Ureter (tissue), 1 donor: ENCODE results near the gene PCBP2. TPM values are rescaled to one million over a fixed set of nuclear protein-coding genes. Genes with fewer than 3 reads are reported as not detected.
"Not testable (repeated sequence)": the region's sequence is repeated elsewhere in the genome, so short reads cannot be mapped to it uniquely, and the experiment has no call there.

Experiments
- DNase-seq: peaks from one replicate; pipeline ENCODE4 v3.0.0-alpha.2; 2020; ENCODE audit warnings: low spot score
- total RNA-seq: library from RNA; stranded (reverse); gene quantifications from one replicate; pipeline ENCODE4 v1.2.4, GENCODE V29; 2023
- donor health status: DM: yes; HTN: yes; CAD: no.

The PCBP2 gene
- total RNA-seq, 1 donor from 2014 or later, result 675 TPM

DNA sequence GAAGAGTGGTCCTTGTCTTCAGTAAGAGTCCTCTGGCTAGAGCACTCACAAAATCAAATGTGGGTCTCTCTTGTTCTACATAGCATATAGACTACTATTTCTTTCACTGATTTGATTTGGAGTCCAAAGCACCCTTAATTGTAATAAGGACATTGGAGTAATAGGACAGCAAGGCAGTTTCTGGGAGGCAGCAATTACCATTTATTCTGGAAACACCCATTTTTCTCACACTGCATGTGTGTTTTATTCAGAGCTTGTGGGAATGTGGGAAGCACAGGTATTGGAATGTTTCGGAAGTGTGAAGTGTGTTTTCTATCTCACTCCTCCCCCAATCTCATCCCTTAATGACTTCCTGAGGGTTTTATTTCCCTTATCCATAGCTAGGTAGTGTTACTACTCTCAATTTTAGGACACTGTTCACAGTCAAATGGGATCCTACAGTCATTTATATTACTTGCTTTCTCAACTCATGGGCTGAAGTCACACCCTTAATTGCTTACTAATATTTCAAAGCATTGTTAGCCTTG is 20.2 kb downstream of the PCBP2 start:
- DNase-seq, result no peak

DNA sequence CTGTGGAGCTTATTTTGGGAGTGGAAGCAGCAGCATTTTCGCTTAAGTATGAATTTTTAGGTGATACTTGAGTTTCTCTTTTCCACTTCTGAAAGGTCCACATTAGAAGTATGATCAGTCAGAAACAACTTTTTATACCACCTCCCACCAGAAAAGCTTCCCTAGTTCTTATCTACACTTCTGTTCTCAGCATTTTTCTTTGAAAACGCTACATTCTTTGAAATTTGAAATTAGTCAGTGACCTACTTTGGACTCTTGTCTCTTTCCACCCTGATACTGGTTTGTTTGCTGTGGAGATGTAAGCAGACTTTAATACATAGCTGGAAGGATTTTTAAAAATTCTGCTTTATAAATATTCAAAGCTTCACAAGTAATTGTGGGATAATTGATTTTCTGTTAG is 22.2 kb downstream of the PCBP2 start:
- DNase-seq, result no peak

DNA sequence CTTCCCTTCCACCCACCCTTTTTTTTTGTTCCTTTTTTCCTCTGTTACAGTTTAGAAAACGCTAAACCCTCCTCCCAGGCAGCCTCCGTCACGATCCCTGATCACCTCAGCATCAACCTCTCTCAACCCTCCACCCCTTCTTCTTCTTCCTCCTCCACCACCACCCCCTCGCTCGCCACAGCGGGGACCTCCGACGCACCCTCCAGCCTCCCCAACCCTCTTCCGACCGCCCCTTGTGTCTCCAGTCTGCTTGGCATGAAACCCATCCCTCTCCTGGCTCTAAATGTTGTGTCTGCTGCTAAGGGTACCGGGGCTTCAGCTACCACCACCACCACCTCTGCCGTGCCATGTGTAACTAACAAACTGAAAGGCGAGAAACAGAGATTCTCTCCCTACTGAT is 22.9 kb downstream of the PCBP2 start:
- no peak for DNase-seq

DNA sequence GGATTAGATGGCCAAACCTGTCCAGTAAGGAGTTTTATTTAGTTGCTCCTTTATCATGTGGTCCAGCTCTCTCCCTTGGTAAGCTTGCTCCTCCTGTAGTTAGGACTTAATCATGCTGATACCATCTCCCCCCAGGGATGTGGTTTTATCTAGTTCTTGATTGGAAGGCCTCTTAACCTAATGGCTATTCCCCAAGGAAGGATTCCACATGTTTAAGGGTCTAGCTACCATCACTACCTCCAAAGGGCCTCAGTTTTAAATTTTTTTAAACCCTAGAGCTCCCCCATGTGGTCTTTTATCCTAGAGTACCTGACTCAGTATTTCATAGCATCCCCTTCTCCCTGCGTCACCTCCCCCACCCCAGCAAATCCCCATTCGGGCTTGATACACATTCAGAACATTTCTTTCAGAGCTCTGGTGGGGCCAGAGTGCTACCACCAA is 24.9 kb downstream of the PCBP2 start:
- DNase-seq, result no peak

DNA sequence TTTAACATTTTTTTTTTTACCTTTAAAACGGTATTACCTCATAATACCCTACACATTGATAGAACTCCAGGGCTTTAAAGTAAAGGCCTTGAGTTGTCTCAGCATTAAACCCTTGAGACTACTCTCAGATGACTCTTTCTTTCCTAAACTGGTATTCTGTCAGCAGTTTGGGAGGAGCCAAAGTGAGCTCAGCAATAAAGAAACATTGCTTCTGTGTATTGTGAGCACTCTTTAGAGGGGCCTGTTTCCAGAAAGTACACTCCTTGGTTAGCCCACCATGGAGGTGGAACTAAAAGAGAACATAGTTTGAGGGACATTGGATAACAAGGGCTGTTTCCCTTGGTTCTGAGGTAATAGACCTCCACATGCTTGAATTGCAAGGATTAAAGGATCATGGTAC is 27.0 kb downstream of the PCBP2 start:
- no peak for DNase-seq

DNA sequence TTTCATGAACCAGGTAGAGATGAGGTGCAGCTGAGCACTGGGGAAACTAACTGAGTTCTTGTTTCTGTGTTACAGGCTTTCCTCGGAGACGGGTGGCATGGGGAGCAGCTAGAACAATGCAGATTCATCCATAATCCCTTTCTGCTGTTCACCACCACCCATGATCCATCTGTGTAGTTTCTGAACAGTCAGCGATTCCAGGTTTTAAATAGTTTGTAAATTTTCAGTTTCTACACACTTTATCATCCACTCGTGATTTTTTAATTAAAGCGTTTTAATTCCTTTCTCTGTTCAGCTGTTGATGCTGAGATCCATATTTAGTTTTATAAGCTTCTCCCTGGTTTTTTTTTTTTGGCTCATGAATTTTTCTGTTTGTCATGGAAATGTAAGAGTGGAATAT is 27.4 kb downstream of the PCBP2 start:
- no peak for DNase-seq

DNA sequence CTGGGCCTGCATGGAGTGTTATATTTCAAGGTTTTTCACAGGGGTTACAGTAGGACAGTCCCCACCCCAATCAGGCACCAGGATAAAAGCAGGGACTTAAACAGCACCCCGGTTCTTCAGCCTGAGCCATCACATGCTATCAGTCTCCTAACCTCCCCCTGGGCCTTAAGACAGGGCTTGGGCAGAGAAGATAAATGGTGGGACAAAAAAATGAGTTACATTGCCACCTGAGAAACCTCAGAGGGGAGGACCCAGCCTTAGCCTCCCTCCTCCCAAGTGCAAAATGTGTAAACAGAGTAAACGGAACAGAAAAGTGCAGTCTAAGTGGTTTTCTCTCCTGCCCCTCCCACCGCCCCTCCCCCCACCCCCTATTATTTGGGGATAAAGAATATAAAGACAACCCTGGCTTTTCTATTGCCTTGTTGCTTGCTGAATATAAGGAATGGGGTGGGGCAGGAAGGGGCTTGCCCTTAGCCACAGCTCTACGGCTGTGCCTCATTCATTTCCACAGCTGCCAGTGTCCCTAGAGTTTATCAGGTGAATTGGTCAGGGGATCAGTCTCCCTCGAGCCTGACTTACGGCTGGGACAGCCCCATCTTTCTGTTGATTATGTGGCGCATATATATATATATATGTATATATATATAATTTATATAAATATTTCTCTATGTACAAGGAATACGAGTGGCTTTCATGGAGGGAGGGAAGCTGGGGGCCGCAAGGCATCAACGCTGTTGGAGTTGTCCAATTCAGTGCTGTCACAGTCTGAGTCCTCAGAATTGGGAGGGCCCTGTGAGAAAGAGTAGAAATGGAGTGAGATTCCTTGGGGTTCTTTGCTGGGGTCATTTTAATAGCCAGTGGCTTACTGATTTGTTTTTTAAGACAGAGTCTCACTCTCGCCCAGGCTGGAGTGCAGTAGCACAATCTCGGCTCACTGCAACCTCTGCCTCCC is 28.9 kb downstream of the PCBP2 start:
- DNase-seq, result no peak

DNA sequence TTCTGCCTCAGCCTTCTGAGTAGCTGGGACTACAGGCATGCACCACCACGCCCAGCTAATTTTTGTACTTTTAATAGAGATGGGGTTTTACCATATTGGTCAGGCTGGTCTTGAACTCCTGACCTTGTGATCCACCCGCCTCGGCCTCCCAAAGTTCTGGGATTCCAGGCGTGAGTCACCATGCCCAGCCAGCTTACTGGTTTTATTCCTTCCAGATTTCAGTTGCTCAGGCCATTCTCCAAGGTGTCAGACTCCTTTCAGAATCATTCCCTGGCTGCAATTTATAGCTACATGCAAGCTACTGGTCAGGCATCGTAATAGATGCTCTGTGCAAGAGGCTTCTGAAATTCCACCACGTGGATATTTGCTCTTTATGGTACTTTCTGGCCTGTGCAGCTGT is 29.6 kb downstream of the PCBP2 start:
- not testable (repeated sequence) for DNase-seq

DNA sequence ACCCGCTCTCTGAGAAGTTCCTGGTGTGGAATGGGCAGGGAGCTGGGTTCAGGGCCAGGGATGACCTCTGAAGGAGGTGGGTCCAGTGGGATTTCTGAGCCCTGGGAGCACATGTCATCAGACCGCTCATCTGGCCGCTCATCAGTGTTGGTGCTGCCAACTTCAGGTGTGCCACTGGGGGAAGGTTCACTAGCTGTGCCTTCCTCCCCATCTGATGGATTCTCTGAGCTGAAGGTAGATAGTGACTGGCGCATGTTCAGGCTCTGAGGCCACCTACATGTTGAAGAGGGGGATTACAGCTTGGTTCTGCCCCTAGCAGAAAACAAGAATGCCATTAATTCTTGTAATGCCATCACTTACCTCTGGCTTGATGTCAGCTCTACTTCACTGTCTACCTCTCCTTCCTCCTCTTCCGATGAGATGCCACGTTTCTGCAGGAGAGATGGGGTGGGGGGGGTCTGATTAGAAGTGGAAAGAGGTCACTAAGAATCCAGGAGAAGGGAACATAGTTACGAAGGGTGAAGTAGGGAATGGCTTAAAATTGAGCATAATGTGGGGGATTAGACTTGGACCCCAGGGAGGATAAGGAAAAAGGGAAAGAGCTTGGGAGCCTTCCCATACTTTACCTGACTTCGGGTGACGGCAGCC is 30.2 kb downstream of the PCBP2 start:
- DNase-seq, result no peak

DNA sequence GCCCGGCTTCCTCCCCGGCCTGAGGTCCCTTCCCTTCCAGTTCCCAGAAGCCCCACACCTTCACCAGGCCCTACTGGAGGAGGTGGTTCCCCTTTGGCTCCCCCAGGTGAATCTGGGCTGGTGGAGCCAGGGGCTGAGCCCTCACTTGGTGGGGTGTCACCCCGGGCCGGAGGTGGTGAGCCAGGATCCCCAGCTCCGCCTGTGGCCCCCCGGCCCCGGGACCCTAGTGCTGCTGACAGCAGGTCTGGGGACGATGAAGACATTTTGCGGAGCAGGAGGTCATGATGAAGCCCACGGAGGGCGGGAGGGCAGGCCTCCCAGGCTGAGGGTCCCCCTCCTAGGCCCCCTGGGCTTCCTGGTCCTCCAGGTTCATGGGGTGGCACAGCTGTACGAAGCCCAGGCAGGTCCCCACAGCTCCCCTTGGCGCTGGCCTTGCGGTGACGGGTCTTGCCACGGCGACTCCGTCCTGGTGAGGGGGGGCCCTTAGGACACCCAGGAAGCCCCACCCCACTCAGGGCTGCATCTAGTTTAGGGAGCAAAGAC is 30.8 kb downstream of the PCBP2 start:
- no peak for DNase-seq

DNA sequence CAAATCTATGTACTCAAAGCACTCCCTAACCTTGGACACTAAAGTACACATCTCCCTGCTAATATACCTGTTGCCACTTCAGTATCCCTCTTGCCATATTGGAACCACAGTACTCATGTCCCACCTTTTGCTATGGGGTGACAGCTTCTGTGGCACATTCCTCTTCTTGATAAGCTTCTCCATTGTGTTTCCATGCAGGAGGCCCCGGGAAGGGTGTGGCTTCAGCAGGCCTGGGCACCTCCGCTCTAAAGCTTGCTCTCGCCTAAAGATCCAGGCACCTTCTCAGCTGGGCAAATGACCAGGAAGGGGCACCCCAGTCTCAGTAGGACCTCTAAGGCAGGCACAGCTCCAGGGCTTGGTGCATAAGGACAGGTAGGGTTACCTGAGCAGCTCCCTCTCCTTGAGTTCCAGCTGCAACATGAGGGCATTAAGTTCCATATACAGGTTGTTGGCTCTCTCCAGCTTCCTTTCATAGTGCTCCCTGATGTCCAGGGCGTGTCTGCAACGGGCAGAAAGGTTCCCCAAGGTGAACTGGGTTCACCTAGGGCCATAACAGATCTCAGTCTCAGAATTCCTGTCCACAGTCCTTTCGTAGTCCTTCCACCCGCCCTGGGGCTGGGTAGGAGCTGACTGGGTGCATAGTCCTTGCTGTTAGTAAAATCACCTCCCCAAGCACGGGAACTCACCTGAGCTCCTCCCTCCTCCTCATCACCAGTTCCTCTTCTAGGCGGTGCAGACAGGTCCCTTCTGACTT is 31.5 kb downstream of the PCBP2 start:
- DNase-seq, result no peak

DNA sequence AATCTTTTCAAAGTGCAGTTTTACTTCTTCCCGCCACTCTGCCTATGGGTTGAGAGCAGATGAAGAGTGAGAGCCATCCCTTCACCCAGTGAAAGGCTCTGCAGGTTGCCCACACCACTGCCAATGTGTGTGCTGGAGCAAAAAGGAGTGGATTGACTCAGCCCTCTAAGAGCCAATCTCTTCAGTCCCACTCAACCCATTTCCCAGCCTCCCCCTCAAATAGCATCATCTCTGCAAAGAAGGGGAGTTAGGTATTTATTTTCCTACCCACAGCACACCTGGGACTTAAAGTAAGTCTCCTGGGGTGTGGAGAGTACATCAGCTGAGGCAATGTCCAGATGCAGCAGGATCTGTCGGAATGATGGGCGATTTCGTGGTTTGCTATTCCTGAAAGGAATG is 32.1 kb downstream of the PCBP2 start:
- DNase-seq, result no peak

DNA sequence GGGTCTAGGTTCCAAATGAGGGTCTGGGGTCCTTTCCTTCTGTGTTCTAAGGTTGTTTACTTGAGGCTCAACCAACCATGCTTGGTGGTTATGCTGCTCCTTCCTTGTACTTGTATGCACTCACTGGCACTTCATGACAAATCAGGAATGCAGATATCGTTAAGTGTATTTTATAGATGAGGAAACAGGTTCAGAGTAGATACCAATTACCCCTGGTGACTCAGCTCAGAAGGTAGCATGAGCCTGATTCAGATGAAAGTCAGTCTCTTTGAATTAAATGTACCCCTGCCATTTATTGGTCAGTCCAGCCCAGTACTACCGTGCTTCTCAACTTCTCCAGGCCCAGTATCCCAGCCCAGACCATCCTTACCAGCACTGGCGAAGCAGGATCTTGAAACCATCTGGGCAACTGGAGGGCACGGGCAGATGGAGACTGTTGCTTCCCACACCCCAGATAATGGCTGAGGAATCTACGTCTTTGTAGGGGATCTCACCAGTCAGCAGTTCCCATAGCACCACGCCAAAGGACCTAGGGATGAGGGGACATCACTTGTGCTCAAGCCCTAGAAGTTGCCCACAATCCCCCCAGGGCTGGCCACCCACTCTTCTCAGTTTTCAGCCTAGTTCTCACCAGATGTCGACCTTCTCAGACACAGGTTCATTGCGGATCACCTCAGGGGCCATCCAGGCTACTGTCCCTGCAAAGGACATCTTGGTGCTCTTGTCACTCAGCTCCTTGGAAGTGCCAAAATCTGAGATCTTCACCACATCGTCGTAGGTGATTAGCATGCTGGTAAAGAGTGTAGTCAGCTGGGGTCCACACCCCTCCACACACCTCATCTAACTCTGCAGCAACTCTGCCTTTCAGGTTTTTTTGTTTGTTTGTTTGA is 33.0 kb downstream of the PCBP2 start:
- DNase-seq, result no peak

DNA sequence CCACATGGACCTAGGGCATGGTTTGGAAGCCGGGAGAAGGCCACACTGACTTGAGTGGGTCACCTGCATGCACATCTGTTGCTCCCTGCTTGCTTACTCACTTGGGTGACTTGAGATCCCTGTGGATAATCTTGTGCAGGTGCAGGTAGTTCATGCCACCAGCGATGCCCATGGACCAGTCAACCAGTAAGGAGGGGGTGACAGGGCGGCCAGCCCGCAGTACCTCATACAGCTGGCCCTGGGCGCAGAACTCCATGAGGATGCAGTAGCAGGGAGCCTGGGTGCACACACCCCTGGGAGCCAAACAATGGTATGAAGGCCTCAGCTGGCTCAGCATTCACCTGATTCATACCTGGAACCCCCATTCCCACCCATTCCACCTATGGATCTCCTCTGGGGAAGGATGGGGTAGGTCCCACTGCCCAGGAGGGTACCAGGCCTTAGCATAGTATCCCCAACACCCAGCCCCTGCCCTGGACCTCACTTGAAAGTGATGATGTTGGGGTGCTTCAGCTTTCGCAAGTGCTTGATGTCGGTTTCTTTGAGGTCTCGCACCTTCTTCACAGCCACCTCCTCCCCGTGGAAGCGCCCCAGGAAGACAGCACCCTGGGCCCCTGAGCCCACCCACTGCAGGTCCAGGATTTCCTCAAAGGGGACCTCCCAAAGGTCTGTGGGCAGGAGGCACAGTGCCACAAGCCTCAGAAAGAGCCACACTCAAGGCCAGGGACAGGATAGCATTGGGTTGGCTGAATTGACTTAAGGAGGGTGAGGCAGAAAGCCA is 34.2 kb downstream of the PCBP2 start:
- DNase-seq, result no peak

DNA sequence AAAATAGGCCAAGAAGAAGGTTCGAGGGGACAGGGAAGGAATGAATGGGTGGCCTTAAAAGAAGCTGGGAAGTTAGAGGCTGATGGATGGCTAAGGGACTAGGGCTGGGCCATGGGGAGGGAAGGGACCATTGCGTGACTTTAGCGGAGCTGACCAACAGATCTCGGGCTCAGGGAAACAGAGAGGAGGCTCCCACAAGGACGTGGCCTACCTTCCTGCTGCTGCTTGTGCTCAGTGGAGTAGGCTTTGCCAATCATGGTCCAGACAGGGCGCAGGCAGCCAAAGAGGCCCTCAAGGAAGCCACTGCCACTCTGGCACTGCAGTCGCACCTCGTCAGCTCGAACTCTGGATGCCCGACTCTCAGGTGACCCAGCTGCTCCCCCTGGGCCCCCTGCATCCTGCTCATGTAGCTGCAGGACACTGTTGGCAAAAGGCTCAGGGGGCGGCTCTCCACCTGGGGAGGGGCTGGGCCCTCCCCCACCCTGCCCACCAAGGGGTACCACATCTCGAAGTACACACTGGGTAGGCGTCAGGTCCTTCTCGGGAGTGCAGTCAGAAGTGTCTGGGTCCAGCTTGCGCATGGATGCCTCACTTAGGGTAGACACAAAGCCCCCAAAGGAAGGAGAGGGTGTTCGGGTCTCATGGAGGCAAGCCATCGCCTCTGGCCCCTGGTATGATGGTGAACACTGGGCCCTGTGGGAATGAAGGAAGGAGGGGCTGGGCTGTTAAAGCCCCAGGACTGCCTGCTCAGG is 35.0 kb downstream of the PCBP2 start:
- no peak for DNase-seq

DNA sequence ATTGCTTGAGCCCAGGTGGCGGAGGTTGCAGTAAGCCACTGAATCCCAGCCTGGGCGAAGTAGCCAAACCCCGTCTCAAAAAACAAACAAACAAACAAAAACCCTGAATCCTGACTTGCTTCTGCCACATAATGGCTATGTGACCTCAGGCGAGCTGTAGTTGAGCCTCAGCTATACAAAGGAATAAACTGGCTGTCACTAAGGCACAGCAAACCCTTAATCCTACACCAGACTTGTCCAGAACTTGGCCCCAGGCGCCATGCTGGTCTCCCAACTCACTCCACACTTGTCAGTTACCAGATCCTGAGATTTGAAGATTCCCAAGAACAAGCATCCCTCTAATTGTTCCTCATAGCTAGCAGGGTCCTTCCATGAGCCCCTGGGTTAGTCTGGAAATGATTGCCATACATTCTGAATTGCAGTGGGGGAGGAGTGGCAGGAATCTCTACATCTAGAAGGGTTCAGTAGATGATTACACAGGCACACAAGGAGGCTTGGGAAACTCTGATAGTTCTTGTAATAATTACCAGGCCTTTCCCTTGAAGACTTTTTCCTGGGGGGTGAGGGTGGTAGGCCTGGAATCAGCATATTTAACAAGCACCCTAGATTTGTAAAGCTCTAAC is 37.5 kb downstream of the PCBP2 start:
- no peak for DNase-seq

DNA sequence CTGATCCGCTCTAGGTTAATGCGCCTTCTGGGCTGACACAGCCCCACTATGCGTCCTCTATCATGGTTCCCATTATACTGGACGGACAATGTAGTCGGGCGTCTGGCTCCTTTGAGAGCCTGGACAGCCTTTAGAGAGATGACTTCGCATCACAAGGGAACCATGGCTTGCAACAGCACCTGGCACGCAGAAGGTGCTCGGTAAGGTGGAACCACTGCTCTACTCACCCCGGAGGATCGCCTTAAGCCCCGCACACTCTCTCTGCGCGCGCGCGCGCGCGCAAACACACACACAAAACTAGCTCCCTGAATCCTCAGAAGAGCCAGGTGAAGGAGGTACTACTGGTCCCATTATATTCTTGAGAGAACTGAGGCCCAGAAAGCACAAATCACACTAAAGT is 40.3 kb downstream of the PCBP2 start:
- DNase-seq, result no peak

DNA sequence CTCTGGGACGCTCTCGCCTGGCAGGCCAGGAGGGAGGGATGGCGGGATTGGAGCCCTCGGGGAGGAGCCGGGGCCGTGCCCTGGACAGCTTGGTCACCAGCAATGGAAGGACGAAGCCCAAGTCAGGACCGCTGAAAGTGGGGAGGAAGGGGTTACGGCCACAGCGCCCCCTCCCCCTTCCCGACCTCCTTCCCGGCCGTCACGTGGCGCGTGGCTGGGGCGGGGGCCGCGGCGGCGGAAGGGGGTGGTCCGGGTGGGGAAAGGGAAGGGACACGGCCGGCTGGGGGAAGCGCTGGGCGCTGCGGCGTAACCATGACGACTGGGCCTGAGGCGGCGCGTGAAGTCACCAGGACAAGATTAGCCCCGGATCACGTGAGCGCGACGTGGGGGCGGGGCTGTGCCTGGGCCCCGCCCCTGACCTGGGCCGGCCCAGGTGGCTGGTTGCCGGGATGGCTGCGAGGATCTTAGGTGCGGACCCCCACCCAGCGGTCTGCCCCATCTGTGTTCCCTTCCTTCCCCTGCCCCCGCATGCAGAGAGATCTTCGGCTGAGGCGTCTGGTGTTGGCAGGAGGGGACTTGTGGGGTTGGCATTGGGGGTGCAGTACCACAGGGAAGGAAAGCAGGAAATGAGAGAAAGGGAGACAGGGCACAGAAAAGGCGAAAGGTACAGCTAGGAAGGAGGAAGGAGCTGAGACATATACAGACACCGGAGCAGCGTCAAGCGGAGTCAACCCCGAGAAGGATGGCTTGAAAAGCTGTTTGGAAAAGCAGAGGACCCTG is 41.1 kb downstream of the PCBP2 start:
- peak; percentile 95 for DNase-seq
